ENCODE results near the gene BDH1. TPM values are rescaled to one million over a fixed set of nuclear protein-coding genes. Genes with fewer than 3 reads are reported as not detected.

BDH1 gene
- total and polyA plus RNA-seq, 2 of the 13 experiments (the other 11 are each of a cell fraction or from before 2014, with no cell fraction given) = 21.2 to 71.9 TPM

DNA sequence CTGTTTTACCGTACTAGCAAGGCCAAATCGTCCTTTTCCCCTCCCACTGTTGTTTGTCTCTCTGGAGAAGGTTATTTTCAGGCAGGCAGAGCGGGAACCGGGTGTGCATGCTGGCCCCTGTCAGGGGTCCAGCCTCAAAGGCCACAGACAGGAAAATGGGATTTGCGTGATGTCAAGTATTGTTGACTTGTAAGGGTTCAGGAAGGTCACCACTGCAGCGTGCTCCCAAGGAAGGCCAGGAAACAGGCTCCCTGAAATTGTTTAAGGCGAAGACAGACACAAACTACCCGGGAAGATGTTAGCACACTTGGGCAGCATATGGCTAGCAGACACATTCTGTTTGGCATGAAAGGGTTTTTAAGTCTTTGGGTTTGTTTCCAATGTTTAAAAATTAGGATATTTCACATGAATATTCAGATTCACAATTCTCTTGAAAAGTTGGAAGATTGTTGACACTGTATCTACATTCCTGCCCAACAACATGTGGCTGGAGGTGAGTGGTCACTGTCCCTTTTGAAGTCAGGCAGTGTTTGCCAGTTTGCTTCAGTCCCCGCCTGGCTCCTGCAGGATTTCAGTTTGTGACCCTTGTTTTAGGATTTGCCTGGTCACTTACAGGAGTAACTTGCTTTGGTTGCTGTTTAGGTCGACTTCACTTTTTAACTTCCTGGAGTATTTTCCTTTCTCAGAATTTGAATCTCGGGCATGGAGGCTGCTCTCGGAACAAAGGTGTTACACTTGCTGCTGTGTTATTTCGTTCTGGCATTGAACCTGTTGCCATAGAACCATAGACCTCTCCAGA, 90.4 kb downstream of the BDH1 start (continued):
- TF ChIP-seq PHF20 (CRISPR knock-in tag; IDR thresholded peaks at IDR 0.05) (0 out of 2 replicates have a peak, but pooled peaks have one; percentile 26), TEAD2 (CRISPR knock-in tag; IDR thresholded peaks at IDR 0.05) (0 out of 2 replicates have a peak, but pooled peaks have one; percentile 38), MIER3 (CRISPR knock-in tag; IDR thresholded peaks at IDR 0.05; ENCODE audit: borderline replicate concordance) (0 out of 2 replicates have a peak, but pooled peaks have one; percentile 50), ZNF816 (CRISPR knock-in tag; IDR thresholded peaks at IDR 0.05; ENCODE audit: borderline replicate concordance) (peak; percentile 79; the same call in 1 of the 2 replicates), KAT8 (CRISPR knock-in tag; IDR thresholded peaks at IDR 0.05) (0 out of 2 replicates have a peak, but pooled peaks have one; percentile 32), FOXP1 (IDR thresholded peaks at IDR 0.05) (no peak), FOXP1 (CRISPR knock-in tag; IDR thresholded peaks at IDR 0.05) (peak; percentile 74), GATAD1 (CRISPR knock-in tag; IDR thresholded peaks at IDR 0.05) (peak; percentile 38; the same call in 1 of the 2 replicates), GLI4 (CRISPR knock-in tag; IDR thresholded peaks at IDR 0.05; ENCODE audit: borderline replicate concordance) (peak; percentile 21; the same call in 1 of the 2 replicates), DPF2 (CRISPR knock-in tag; IDR thresholded peaks at IDR 0.05; ENCODE audit: borderline replicate concordance, low read depth) (0 out of 2 replicates have a peak, but pooled peaks have one; percentile 28), ELF1 (CRISPR knock-in tag; IDR thresholded peaks at IDR 0.05) (peak; percentile 40; the same call in 1 of the 2 replicates), ZNF607 (CRISPR knock-in tag; IDR thresholded peaks at IDR 0.05; ENCODE audit: borderline replicate concordance) (peak; percentile 74; the same call in 1 of the 2 replicates), SMAD1 (CRISPR knock-in tag; IDR thresholded peaks at IDR 0.05; ENCODE audit: borderline replicate concordance, low read depth) (0 out of 2 replicates have a peak, but pooled peaks have one; percentile 35), ZNF781 (CRISPR knock-in tag; IDR thresholded peaks at IDR 0.05; ENCODE audit: borderline replicate concordance, not compliant biosample characterization) (peak; percentile 27), MXI1 (IDR thresholded peaks at IDR 0.05; ENCODE audit: borderline replicate concordance, low read depth, low read length) (peak; percentile 41; the same call in 2 of the 3 replicates), MXD4 (CRISPR knock-in tag; IDR thresholded peaks at IDR 0.05) (peak; percentile 72)
- TF ChIP-seq, protein P1, sequence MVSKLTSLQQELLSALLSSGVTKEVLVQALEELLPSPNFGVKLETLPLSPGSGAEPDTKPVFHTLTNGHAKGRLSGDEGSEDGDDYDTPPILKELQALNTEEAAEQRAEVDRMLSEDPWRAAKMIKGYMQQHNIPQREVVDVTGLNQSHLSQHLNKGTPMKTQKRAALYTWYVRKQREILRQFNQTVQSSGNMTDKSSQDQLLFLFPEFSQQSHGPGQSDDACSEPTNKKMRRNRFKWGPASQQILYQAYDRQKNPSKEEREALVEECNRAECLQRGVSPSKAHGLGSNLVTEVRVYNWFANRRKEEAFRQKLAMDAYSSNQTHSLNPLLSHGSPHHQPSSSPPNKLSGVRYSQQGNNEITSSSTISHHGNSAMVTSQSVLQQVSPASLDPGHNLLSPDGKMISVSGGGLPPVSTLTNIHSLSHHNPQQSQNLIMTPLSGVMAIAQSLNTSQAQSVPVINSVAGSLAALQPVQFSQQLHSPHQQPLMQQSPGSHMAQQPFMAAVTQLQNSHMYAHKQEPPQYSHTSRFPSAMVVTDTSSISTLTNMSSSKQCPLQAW (CRISPR knock-in tag; IDR thresholded peaks at IDR 0.05) = peak; percentile 80
- TF ChIP-seq, protein P2, sequence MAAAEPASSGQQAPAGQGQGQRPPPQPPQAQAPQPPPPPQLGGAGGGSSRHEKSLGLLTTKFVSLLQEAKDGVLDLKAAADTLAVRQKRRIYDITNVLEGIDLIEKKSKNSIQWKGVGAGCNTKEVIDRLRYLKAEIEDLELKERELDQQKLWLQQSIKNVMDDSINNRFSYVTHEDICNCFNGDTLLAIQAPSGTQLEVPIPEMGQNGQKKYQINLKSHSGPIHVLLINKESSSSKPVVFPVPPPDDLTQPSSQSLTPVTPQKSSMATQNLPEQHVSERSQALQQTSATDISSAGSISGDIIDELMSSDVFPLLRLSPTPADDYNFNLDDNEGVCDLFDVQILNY (CRISPR knock-in tag; conservative IDR thresholded peaks at IDR 0.05) = 0 out of 2 replicates have a peak, but pooled peaks have one; percentile 44
- TF ChIP-seq, protein P3, sequence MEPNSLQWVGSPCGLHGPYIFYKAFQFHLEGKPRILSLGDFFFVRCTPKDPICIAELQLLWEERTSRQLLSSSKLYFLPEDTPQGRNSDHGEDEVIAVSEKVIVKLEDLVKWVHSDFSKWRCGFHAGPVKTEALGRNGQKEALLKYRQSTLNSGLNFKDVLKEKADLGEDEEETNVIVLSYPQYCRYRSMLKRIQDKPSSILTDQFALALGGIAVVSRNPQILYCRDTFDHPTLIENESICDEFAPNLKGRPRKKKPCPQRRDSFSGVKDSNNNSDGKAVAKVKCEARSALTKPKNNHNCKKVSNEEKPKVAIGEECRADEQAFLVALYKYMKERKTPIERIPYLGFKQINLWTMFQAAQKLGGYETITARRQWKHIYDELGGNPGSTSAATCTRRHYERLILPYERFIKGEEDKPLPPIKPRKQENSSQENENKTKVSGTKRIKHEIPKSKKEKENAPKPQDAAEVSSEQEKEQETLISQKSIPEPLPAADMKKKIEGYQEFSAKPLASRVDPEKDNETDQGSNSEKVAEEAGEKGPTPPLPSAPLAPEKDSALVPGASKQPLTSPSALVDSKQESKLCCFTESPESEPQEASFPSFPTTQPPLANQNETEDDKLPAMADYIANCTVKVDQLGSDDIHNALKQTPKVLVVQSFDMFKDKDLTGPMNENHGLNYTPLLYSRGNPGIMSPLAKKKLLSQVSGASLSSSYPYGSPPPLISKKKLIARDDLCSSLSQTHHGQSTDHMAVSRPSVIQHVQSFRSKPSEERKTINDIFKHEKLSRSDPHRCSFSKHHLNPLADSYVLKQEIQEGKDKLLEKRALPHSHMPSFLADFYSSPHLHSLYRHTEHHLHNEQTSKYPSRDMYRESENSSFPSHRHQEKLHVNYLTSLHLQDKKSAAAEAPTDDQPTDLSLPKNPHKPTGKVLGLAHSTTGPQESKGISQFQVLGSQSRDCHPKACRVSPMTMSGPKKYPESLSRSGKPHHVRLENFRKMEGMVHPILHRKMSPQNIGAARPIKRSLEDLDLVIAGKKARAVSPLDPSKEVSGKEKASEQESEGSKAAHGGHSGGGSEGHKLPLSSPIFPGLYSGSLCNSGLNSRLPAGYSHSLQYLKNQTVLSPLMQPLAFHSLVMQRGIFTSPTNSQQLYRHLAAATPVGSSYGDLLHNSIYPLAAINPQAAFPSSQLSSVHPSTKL (CRISPR knock-in tag; IDR thresholded peaks at IDR 0.05) = peak; percentile 88
- TF ChIP-seq, protein P4, sequence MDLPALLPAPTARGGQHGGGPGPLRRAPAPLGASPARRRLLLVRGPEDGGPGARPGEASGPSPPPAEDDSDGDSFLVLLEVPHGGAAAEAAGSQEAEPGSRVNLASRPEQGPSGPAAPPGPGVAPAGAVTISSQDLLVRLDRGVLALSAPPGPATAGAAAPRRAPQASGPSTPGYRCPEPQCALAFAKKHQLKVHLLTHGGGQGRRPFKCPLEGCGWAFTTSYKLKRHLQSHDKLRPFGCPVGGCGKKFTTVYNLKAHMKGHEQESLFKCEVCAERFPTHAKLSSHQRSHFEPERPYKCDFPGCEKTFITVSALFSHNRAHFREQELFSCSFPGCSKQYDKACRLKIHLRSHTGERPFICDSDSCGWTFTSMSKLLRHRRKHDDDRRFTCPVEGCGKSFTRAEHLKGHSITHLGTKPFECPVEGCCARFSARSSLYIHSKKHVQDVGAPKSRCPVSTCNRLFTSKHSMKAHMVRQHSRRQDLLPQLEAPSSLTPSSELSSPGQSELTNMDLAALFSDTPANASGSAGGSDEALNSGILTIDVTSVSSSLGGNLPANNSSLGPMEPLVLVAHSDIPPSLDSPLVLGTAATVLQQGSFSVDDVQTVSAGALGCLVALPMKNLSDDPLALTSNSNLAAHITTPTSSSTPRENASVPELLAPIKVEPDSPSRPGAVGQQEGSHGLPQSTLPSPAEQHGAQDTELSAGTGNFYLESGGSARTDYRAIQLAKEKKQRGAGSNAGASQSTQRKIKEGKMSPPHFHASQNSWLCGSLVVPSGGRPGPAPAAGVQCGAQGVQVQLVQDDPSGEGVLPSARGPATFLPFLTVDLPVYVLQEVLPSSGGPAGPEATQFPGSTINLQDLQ (CRISPR knock-in tag; IDR thresholded peaks at IDR 0.05) = peak; percentile 1; the same call in 1 of the 2 replicates
